Ovary (tissue), 3 donors: ENCODE measurements around the gene CCDC86.

Experiments used
- POLR2A ChIP-seq: fragments of 450-650 bp; IDR thresholded peaks from one replicate; pipeline ENCODE4 v1.6.1; 2017; ENCODE audit warnings: antibody characterized with exemption, mild to moderate bottlenecking, moderate library complexity
- TF ChIP-seq, protein P1 (sequence below), 3 donors: fragments of 450-650 bp in 2 of 3; fragments of 200-600 bp in 1 of 3; IDR thresholded peaks; one replicate each; pipeline versions ENCODE4 v1.5.1 to v1.8.0; 2016 to 2022; ENCODE audit warnings: antibody characterized with exemption in 3 of 3, mild to moderate bottlenecking in 1 of 3
- donor health status: DM: no; HTN: no; CAD: no.

DNA sequence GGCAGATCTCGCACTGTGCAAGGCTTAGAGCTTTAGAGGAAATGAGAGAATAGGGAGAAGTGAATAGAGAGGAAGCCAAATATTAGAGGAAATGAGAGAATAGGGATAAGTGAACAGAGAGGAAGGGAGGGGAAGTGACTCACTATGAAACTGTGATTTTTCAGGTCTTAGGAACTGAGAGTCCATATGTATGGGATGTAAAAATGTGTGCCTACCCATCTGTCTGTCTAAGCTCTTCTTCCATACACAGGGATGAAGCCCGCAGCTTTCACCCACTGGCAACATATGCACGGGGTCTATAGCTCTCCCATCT, 6.4 kb upstream of the CCDC86 start:
- TF ChIP-seq POLR2A, result no peak
- TF ChIP-seq, protein P1, sequence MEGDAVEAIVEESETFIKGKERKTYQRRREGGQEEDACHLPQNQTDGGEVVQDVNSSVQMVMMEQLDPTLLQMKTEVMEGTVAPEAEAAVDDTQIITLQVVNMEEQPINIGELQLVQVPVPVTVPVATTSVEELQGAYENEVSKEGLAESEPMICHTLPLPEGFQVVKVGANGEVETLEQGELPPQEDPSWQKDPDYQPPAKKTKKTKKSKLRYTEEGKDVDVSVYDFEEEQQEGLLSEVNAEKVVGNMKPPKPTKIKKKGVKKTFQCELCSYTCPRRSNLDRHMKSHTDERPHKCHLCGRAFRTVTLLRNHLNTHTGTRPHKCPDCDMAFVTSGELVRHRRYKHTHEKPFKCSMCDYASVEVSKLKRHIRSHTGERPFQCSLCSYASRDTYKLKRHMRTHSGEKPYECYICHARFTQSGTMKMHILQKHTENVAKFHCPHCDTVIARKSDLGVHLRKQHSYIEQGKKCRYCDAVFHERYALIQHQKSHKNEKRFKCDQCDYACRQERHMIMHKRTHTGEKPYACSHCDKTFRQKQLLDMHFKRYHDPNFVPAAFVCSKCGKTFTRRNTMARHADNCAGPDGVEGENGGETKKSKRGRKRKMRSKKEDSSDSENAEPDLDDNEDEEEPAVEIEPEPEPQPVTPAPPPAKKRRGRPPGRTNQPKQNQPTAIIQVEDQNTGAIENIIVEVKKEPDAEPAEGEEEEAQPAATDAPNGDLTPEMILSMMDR (IDR thresholded peaks at IDR 0.05), result no peak
